ENCODE measurements around the gene PPFIA1.
"Not testable (repeated sequence)": the region's sequence is repeated elsewhere in the genome, so short reads cannot be mapped to it uniquely, and the experiment has no call there.

The PPFIA1 gene

DNA sequence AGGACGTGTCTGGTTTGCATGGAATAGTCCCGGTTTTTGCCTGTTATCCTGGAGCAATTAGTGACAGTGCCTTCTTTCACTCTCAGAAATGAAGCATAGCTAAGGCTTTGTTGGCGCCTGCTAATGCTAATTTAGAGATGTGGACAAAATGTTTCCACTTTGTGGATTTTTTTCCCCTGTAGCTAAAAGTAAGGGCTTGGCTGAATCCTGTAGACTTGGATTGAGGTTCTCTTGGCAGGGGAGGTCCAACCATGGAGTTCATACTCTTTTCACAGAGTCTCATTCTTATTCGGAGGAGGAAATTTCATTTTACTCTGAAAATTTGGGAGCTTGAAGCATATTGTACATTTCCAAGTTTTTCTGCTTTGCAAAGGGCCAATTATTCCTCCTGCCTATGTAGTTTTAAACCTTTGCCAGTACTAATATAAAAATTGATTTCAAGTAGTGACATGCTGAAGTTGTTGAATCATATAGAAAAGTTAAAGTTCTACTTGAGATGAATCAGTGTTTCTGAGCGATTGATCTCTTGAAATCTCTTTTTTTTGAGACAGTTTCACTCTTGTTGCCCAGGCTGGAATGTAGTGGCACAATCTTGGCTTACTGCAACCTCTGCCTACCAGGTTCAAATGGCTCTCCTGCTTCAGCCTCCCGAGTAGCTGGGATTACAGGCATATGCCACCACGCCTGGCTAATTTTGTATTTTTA, 20.0 kb downstream of the PPFIA1 start:
- H3K36me3 Mint-ChIP-seq (ENCODE audit: insufficient read depth): peaks cover 33% of the 10 kb centered on the region

DNA sequence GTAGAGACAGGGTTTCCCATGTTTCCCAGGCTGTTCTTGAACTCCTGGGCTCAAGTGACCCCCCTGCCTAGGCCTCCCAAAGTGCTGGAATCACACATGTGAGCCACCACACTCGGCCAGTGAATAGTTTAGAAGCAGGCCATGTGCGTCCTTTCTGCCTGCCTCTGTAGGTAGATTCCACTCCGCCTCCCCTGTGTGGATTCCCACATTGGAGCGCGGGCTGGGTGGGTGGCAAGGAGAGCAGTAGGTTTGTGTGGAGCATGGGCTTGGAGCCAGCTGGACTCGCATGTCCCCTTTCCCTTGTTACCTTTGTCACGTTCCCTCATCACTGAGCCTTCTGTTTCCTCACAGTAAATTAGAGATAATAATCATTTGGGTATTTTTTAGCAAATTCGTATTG, 21.7 kb downstream of the PPFIA1 start:
- no peaks in the 10 kb centered on the region for H3K9me3 Mint-ChIP-seq
- ATAC-seq (replicated peaks; ENCODE audit: extremely low read depth, poor library complexity, severe bottlenecking) (no peak), DNase-seq (ENCODE audit: low spot score in 2 of 2) (no peak)
- no peak overlapping the region for H3K4me3 Mint-ChIP-seq
- H3K27me3 Mint-ChIP-seq: no peaks in the 10 kb centered on the region
- H3K36me3 Mint-ChIP-seq (ENCODE audit: insufficient read depth): peaks cover 28% of the 10 kb centered on the region
- H3K27ac Mint-ChIP-seq (ENCODE audit: low read depth): no peak overlapping the region
- peaks cover 21% of the 10 kb centered on the region for H3K4me1 Mint-ChIP-seq

More for the DNA sequence above, 20.0 kb downstream of the PPFIA1 start:
- no peak for ATAC-seq (replicated peaks; ENCODE audit: extremely low read depth, poor library complexity, severe bottlenecking)
- Mint-ChIP-seq H3K27ac (ENCODE audit: low read depth) (no peak overlapping the region), H3K4me1 (peaks cover 21% of the 10 kb centered on the region), H3K9me3 (no peaks in the 10 kb centered on the region), H3K27me3 (no peaks in the 10 kb centered on the region), H3K4me3 (no peak overlapping the region)
- DNase-seq (ENCODE audit: low spot score in 2 of 2): no peak

DNA sequence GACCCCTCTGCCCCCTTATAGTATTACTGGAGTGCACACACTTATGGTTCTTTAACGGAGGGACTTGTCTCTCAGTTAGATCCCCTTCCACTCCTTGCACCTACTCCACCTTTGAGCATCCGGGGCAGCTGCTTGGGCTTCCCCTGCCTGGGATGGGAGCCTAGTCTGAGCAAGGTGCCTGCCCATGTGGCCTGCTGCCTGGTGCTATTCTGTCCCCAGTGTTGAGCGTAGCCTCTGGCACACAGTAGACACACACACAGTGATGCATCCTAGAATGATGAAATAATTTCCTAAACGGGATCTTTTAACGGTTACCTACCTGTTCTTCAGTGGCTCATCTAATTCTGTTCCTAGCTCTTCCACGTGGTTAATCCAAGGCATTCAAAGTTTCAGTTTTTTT, 22.4 kb downstream of the PPFIA1 start:
- peak overlapping the region; percentile 35 for H3K27ac Mint-ChIP-seq (ENCODE audit: low read depth)
- no peak for DNase-seq (ENCODE audit: low spot score in 2 of 2)
- no peaks in the 10 kb centered on the region for H3K9me3 Mint-ChIP-seq
- no peaks in the 10 kb centered on the region for H3K27me3 Mint-ChIP-seq
- peaks cover 23% of the 10 kb centered on the region for H3K4me1 Mint-ChIP-seq
- no peak for ATAC-seq (replicated peaks; ENCODE audit: extremely low read depth, poor library complexity, severe bottlenecking)
- H3K4me3 Mint-ChIP-seq: no peak overlapping the region
- peaks cover 25% of the 10 kb centered on the region for H3K36me3 Mint-ChIP-seq (ENCODE audit: insufficient read depth)

DNA sequence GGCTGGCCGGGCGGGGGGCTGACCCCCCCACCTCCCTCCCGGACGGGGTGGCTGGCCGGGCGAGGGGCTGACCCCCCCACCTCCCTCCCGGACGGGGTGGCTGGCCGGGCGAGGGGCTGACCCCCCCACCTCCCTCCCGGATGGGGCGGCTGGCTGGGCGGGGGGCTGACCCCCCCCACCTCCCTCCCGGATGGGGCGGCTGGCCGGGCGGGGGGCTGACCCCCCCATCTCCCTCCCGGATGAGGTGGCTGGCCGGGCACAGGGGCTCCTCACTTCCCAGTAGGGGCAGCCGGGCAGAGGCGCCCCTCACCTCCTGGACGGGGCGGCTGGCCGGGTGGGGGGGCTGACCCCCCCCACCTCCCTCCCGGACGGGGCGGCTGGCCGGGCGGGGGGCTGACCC, 24.7 kb downstream of the PPFIA1 start:
- H3K27ac Mint-ChIP-seq (ENCODE audit: low read depth); DNase-seq (ENCODE audit: low spot score in 2 of 2); H3K9me3 Mint-ChIP-seq; H3K4me3 Mint-ChIP-seq; H3K27me3 Mint-ChIP-seq; ATAC-seq (replicated peaks; ENCODE audit: extremely low read depth, poor library complexity, severe bottlenecking): not testable (repeated sequence)
- H3K4me1 Mint-ChIP-seq: peaks cover 35% of the 10 kb centered on the region
- H3K36me3 Mint-ChIP-seq (ENCODE audit: insufficient read depth): peaks cover 17% of the 10 kb centered on the region

DNA sequence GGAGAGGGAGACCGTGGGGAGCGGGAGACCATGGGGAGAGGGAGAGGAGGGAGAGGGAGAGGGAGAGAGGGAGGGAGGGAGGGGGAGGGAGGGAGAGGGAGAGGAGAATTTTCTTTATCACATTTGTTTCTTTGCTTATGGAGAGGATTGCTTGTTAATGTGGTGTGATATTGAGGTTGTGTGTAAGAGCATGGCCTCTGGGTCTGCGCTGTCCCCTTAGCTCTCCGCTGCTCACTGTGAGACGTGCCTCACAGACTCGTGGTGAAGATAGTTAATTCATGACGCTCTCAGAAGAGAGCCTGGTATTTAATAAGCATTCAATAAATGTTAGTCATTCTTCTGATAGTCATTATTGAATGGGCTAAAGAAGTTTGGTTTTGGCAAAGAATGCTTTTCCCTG, 26.2 kb downstream of the PPFIA1 start:
- Mint-ChIP-seq H3K27me3 (no peaks in the 10 kb centered on the region), H3K4me3 (no peak overlapping the region), H3K27ac (ENCODE audit: low read depth) (no peak overlapping the region), H3K4me1 (peaks cover 36% of the 10 kb centered on the region), H3K9me3 (no peaks in the 10 kb centered on the region), H3K36me3 (ENCODE audit: insufficient read depth) (peaks cover 17% of the 10 kb centered on the region)
- ATAC-seq (replicated peaks; ENCODE audit: extremely low read depth, poor library complexity, severe bottlenecking) (no peak), DNase-seq (ENCODE audit: low spot score in 2 of 2) (no peak)

DNA sequence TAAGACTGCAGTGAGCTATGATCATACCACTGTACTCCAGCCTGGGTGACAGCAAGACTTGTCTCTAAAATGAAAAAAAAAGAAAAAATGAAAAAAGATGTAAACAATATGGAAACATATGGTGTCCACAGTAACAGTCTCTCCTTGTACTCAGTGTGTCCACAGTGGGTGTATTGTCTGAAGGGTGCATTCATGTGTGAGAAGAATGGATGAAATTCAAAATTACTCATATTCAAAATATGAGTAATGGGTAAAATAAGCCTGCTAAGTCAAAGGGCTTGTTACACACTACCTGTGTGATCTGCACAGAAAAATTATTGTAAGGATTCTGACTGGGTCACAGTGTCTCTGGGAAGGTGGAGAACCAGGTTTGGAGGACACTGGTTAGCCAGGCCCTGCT, 26.9 kb downstream of the PPFIA1 start:
- Mint-ChIP-seq H3K4me1 (peaks cover 43% of the 10 kb centered on the region), H3K4me3 (no peak overlapping the region), H3K27ac (ENCODE audit: low read depth) (no peak overlapping the region), H3K36me3 (ENCODE audit: insufficient read depth) (peaks cover 17% of the 10 kb centered on the region), H3K27me3 (no peaks in the 10 kb centered on the region), H3K9me3 (no peaks in the 10 kb centered on the region)
- no peak for DNase-seq (ENCODE audit: low spot score in 2 of 2)
- no peak for ATAC-seq (replicated peaks; ENCODE audit: extremely low read depth, poor library complexity, severe bottlenecking)

DNA sequence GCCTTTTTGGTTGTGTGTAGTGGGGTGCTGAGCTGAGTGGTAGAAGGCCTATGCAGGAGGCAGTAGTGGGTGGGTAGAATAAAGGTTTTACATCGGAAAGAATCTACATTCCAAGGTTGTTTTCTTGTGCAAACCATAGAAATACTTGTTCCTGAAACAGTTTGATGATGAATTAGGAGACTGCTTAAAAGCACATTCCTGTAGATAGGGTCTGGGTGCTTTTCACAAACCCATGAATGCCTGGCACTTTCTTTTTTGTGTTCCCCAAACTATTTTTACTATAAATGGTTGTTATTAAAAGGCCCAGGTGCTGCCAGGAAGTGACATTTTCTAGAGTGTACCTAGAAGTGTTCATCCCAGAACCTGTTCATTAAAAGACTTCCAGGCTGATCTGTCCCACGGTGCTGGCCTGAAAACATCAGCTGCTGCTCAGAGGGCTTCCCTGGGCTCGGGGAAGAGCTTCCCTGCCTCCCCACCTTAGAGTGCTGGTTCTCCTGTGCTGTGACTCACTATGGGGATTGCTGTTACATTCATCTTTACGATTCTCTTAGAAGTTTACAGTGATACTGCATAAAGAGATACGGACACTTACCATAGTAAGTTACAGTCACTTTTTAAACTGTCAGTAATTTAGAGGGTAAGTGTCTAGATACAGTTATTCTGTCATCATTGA, 27.9 kb downstream of the PPFIA1 start:
- Mint-ChIP-seq H3K4me3 (no peak overlapping the region), H3K27ac (ENCODE audit: low read depth) (peak overlapping the region; percentile 44), H3K27me3 (no peaks in the 10 kb centered on the region), H3K9me3 (no peaks in the 10 kb centered on the region), H3K36me3 (ENCODE audit: insufficient read depth) (peaks cover 19% of the 10 kb centered on the region), H3K4me1 (peaks cover 37% of the 10 kb centered on the region)
- no peak for DNase-seq (ENCODE audit: low spot score in 2 of 2)
- ATAC-seq (replicated peaks; ENCODE audit: extremely low read depth, poor library complexity, severe bottlenecking): no peak

DNA sequence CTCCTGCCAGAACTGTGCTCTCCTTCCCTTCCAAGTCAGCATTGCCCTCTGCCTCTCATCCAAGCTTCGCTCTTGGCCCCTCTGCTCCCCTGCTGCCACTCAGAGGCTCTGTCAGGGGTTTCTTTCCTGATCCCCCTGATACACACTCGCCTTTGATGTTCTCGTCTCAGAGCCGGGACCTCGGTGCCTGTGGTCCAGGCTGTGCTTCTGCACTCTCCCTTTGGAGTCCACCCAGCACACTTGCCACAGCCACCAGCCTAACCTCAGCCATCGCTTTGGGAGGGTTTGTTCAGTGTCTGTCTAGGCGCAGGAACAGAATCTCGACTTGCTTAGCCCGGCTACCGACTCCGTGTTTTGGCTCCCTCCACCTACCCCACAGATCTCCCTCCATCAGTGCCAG, 29.1 kb downstream of the PPFIA1 start:
- ATAC-seq (replicated peaks; ENCODE audit: extremely low read depth, poor library complexity, severe bottlenecking) (no peak), DNase-seq (ENCODE audit: low spot score in 2 of 2) (no peak)
- Mint-ChIP-seq H3K4me1 (peaks cover 28% of the 10 kb centered on the region), H3K36me3 (ENCODE audit: insufficient read depth) (peaks cover 19% of the 10 kb centered on the region), H3K27me3 (no peaks in the 10 kb centered on the region), H3K27ac (ENCODE audit: low read depth) (no peak overlapping the region), H3K9me3 (no peaks in the 10 kb centered on the region), H3K4me3 (no peak overlapping the region)

DNA sequence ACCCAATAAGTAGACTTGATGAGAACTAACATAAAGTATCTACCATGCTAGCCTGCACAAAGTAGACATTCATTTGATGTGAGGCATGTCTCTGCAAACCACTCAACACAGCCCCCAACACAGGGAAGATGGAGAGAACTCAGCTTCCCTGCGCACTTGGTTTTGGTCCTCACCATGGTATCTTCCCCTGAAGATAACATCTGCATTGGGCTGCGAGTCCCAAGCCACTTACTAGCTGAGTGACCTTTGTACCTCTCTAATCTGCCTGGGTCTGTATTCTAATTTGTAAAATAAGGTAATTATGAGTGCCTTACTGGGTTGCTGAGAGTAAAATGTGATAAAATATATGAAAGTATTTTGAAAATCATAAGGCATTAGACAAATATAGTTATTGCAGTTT, 30.7 kb downstream of the PPFIA1 start:
- H3K4me3 Mint-ChIP-seq: no peak overlapping the region
- ATAC-seq (replicated peaks; ENCODE audit: extremely low read depth, poor library complexity, severe bottlenecking) (no peak), DNase-seq (ENCODE audit: low spot score in 2 of 2) (no peak)
- no peaks in the 10 kb centered on the region for H3K9me3 Mint-ChIP-seq
- H3K27ac Mint-ChIP-seq (ENCODE audit: low read depth): no peak overlapping the region
- no peaks in the 10 kb centered on the region for H3K27me3 Mint-ChIP-seq
- H3K4me1 Mint-ChIP-seq: peaks cover 28% of the 10 kb centered on the region
- H3K36me3 Mint-ChIP-seq (ENCODE audit: insufficient read depth): peaks cover 19% of the 10 kb centered on the region

DNA sequence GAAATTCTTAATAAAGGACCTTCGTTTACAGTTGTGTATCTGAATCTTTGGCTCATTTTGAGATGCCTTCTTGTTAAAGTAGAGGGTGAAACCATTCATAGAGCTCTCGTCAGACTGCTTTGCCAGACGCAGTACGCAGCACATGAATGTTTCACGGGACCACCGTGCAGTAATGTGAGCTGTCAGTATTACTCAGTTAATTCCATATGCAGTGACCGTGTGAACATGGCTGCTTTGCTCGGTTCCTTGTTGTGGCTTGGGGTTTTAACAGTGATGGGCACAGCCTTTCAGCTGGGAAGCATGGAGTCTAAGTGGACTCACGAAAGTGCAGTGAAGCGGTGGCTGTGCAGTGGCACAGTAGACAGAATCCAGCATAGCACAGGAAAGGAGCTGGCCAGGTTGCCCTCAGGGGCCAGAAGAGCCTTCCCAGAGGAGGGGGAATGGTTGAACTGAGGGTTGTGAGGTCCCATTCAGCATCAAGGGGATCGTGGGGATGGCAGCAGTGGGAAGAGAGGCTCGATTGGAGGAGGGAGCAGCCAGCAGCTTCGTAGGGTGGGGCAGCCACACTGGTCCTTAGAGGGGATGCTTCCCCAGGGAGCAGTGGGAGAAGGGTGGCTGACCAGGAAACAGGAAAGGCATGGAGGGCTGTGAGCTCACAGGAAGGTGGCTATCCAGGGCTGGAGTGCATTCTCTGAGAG, 31.4 kb downstream of the PPFIA1 start:
- H3K9me3 Mint-ChIP-seq: no peaks in the 10 kb centered on the region
- peak overlapping the region; percentile 22 for H3K27ac Mint-ChIP-seq (ENCODE audit: low read depth)
- no peaks in the 10 kb centered on the region for H3K27me3 Mint-ChIP-seq
- H3K4me3 Mint-ChIP-seq: no peak overlapping the region
- DNase-seq (ENCODE audit: low spot score in 2 of 2): no peak
- ATAC-seq (replicated peaks; ENCODE audit: extremely low read depth, poor library complexity, severe bottlenecking): no peak
- peaks cover 19% of the 10 kb centered on the region for H3K36me3 Mint-ChIP-seq (ENCODE audit: insufficient read depth)
- H3K4me1 Mint-ChIP-seq: peaks cover 28% of the 10 kb centered on the region

DNA sequence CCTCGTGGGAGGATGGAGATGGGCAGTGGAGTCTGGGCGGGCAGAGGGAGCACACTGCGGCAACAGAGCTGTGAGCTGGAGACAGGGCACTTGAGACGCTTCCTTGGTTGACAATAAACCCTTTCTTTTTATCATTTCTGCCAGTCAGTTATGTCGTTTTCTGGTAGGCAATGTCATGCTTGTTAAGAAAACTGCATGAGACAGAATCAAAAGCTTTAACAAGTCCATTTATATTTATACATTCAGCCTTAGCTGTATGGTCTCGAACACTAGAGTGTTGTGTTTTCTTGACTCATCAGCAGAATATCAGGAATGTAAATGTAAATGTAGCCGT, 31.9 kb downstream of the PPFIA1 start:
- H3K36me3 Mint-ChIP-seq (ENCODE audit: insufficient read depth): peaks cover 16% of the 10 kb centered on the region
- no peak for DNase-seq (ENCODE audit: low spot score in 2 of 2)

DNA sequence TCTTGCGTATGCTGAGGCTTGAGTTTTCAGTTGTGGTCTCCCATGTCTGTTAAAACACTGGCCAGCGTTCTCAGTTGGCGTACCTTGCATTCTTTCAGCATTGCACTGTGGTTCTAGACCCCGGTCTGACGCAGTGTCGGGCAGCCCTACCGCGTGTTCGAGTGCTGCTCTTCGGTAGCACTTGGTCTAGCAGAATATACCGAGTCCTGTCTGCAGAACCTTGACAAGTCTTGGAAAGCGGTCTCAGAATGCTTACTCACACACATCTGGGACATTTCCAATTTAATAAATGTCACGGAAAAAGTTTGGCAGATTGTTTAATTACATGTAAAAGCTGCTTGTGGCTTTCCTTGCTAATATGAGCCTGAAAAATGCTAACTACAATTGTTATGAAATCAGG, 32.6 kb downstream of the PPFIA1 start:
- no peaks in the 10 kb centered on the region for H3K27me3 Mint-ChIP-seq
- ATAC-seq (replicated peaks; ENCODE audit: extremely low read depth, poor library complexity, severe bottlenecking) (no peak), DNase-seq (ENCODE audit: low spot score in 2 of 2) (no peak)
- H3K27ac Mint-ChIP-seq (ENCODE audit: low read depth): no peak overlapping the region
- no peaks in the 10 kb centered on the region for H3K9me3 Mint-ChIP-seq
- H3K4me1 Mint-ChIP-seq: peaks cover 25% of the 10 kb centered on the region
- H3K36me3 Mint-ChIP-seq (ENCODE audit: insufficient read depth): peaks cover 16% of the 10 kb centered on the region
- H3K4me3 Mint-ChIP-seq: no peak overlapping the region

More for the DNA sequence above, 31.9 kb downstream of the PPFIA1 start:
- H3K27me3 Mint-ChIP-seq: no peaks in the 10 kb centered on the region
- H3K4me3 Mint-ChIP-seq: no peak overlapping the region
- H3K9me3 Mint-ChIP-seq: no peaks in the 10 kb centered on the region
- H3K27ac Mint-ChIP-seq (ENCODE audit: low read depth): no peak overlapping the region
- ATAC-seq (replicated peaks; ENCODE audit: extremely low read depth, poor library complexity, severe bottlenecking): no peak
- peaks cover 28% of the 10 kb centered on the region for H3K4me1 Mint-ChIP-seq

DNA sequence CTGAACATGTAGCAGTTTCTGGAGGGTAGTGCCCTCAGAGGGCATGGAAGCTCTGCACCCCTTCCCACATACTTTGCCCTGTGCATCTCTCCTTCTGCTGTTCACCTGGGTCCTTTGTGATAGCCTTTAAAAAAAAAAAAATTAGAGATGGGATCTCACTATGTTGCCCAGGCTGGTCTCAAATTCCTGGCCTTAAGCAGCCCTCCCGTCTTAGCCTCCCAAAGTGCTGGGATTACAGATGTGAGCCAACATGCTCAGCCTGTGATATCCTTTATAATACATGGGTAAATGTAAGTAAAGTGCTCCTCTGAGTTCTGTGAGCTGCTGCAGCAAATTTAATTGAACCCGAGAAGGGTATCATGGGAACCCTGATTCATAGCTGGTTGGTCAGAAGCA, 33.7 kb downstream of the PPFIA1 start:
- Mint-ChIP-seq H3K27ac (ENCODE audit: low read depth) (no peak overlapping the region), H3K4me3 (no peak overlapping the region), H3K9me3 (no peaks in the 10 kb centered on the region), H3K27me3 (no peaks in the 10 kb centered on the region), H3K4me1 (peaks cover 18% of the 10 kb centered on the region), H3K36me3 (ENCODE audit: insufficient read depth) (peaks cover 19% of the 10 kb centered on the region)
- ATAC-seq (replicated peaks; ENCODE audit: extremely low read depth, poor library complexity, severe bottlenecking) (no peak), DNase-seq (ENCODE audit: low spot score in 2 of 2) (no peak)

Data from central memory CD8-positive, alpha-beta T cell (primary cell).